GM12891 (cell line): ENCODE results near the gene ARL5C.
"Not testable (repeated sequence)": the region's sequence is repeated elsewhere in the genome, so short reads cannot be mapped to it uniquely, and the experiment has no call there.

Experiments
- DNase-seq: peaks from one replicate; pipeline ENCODE4 v3.0.0; 2011; ENCODE audit warnings: low spot score; ENCODE audit not compliant: insufficient read length
- FAIRE-seq: peaks from 2 replicates; lab custom pipeline; 2011; peaks lifted over from hg19 to GRCh38; lab: Jason Lieb, UNC
- PAX5 ChIP-seq: IDR thresholded peaks from 2 replicates; pipeline ENCODE4 v1.6.1; 2011; ENCODE audit warnings: low read length, moderate library complexity, mild to moderate bottlenecking; ENCODE audit not compliant: insufficient read depth, severe bottlenecking
- POLR2A ChIP-seq: IDR thresholded peaks from 2 replicates; pipeline ENCODE4 v1.6.1; 2011; ENCODE audit warnings: low read depth, low read length, control low read depth
- POLR2AphosphoS5 ChIP-seq: IDR thresholded peaks from 2 replicates; pipeline ENCODE4 v1.6.1; 2011; ENCODE audit warnings: low read depth, low read length, control low read depth
- POU2F2 ChIP-seq: IDR thresholded peaks from 2 replicates; pipeline ENCODE4 v1.6.1; 2011; ENCODE audit warnings: low read depth, mild to moderate bottlenecking, control low read depth, low read length, moderate library complexity
- SPI1 ChIP-seq: IDR thresholded peaks from 2 replicates; pipeline ENCODE4 v1.6.1; 2011; ENCODE audit warnings: low read depth, low read length, control low read depth
- TAF1 ChIP-seq: IDR thresholded peaks from 2 replicates; pipeline ENCODE4 v1.6.1; 2011; ENCODE audit warnings: low read depth, low read length, control low read depth

ARL5C gene

DNA sequence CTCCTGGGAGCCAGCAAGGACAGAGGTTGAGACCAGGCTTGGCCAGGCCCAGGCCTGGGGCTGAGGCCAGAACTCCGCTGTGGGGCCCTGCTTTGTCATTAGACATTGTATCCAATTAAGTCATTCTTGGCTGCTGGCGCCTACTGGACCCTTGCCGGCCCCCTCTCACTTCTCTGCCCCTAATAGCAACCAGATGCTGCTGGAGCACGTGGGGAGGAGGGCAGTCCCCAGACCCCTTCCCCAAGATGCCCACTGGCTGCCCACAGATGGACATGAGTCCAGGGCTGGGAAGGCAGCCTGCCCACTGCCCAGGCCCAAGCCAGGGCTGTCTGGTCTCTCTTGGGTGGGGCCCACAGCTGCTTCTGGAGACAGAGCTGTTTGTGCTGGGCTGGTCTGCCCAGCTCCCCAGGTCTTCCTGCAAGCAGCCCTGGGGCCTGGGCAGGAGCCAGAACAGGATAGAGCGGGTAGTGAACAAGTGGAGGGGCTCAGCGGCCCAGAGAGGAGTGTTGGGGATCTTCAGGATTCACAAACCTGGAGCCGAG, 22.3 kb downstream of the ARL5C start:
- DNase-seq: no peak
- no peak for FAIRE-seq
- TF ChIP-seq POLR2AphosphoS5 (no peak), TAF1 (no peak), PAX5 (no peak), POU2F2 (no peak), POLR2A (no peak), SPI1 (no peak)

DNA sequence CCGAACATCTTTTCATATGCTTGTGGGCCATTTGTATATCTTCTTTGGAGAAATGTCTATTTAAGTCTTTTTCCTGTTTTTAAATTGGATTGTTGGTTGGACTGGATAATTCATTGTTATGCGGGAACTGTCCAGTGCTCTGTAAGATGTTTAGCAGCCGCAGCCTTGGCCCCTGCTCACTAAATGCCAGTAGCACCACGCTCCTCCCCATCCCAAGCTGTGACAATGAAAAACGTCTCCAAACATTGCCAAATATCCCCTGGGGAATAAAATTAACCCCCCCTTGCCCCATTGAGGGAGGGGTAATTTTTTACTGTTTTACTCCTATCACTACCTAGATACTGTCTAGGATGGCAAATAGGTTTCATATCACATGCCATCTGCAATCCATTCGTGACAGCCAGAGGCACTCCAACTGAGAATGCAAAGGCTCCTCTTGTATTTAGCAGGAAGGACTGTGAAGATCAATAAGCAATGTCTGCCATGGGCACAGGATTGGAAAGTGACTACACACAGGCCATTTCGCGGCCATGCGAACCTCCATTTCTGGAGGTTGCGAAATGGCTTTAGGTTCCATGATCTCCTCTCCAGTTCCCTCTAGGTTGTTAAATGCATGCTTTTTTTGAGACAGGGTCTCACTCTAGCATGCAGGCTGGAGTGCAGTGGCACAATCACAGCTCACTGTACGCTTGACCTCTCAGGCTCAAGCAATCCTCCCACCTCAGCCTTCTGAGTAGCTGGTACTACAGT, 23.9 kb downstream of the ARL5C start:
- DNase-seq (no peak), FAIRE-seq (no peak)
- TF ChIP-seq POLR2A: no peak
- TF ChIP-seq PAX5: no peak
- TF ChIP-seq POU2F2: no peak
- no peak for TF ChIP-seq POLR2AphosphoS5
- no peak for TF ChIP-seq SPI1
- TF ChIP-seq TAF1: no peak

DNA sequence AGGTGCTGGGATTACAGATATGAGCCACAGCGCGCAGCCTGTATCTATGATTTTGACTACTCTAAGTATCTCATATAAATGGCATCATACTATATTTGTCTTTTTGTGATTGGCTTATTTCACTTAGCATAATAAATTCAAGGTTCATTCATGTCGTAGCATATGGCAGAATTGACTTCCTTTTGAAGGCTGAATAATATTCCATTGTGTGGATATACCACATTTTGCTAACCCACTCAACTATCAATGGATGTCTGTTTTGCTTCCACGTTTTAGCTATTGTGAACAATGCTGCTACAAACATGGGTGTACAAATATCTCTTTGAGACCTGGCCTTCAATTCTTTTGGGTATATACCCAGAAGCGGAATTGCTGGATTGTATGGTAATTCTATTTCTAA, 24.7 kb downstream of the ARL5C start:
- TF ChIP-seq POLR2A (no peak), TAF1 (no peak), SPI1 (no peak), POU2F2 (no peak), POLR2AphosphoS5 (no peak), PAX5 (no peak)
- FAIRE-seq: no peak
- DNase-seq: no peak

DNA sequence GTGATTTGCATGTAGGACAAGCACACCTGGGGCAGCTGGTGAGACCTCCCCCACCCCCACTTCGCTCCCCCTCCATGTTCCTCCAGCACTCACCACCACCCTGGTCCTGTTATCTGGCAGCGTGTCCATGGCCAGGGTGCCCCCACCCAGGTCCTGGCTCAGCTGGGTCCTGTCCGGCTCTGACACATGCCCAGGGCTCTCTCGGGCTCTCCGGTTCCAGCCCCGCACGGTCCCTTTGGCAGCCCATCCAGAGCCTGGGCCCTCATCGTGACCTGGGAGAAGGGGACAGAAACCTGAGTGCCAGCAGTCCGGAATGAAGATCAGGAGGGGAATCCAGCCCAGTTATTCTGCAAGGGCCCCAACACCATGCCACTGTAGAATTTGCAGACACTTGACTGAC, 26.4 kb downstream of the ARL5C start:
- FAIRE-seq (no peak), DNase-seq (no peak)
- TF ChIP-seq POU2F2 (no peak), PAX5 (no peak), POLR2AphosphoS5 (no peak), POLR2A (no peak)

DNA sequence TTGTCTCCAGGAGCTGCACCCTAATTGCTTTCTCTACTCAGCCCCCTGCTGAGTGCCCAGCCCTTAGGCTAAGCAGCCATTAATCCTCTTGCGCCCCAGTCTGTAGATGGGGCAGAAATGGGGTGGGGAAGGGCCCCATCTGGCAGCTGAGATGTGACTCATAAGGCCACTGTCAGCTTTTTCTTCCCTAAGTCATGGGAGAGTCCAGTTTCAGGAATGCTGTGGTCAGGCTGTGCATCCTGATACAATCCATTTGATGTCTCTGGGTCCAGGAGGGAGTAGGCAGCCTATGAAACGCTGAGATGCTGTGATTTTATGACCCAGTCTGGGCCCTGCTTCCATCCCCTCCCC, 26.8 kb downstream of the ARL5C start:
- no peak for FAIRE-seq
- no peak for TF ChIP-seq POLR2A
- no peak for TF ChIP-seq PAX5
- TF ChIP-seq TAF1: no peak
- TF ChIP-seq SPI1: no peak
- TF ChIP-seq POLR2AphosphoS5: no peak
- TF ChIP-seq POU2F2: no peak
- DNase-seq: no peak

DNA sequence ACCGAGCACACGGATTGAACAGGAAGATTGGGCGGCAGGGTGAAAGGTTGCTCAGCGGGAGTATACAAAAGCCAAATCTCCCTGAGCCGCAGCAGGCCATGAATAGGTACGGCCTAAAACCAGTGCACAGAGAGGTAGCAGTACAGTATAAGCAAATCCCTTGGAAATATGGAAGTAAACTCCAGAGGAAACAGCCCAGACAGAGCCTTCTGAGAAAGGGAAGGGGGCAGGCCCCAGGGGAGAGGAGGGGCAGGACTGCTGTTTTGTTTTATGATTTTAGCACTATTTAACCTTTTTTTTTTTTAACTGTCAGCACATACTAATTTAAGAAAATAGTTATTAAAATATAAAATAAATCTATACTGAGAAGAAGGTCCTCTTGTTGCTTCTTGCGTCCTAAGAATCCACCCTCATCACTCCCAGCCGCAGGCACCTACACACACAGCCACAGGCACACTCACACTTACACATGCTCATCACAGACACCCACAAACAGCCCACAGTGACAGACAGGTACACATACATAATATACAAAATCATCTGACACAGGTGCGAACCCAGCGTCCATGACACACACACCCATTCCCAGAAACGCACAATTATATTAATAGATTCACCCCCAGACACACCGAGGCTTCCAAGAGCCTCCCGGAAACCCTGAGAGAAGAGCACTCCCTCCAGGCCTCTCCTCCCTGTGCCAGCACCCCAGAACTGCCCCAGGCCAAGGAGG, 27.4 kb downstream of the ARL5C start:
- no peak for DNase-seq
- FAIRE-seq: no peak
- TF ChIP-seq POLR2AphosphoS5: no peak
- no peak for TF ChIP-seq TAF1
- no peak for TF ChIP-seq POLR2A
- no peak for TF ChIP-seq POU2F2
- TF ChIP-seq PAX5: no peak
- no peak for TF ChIP-seq SPI1

DNA sequence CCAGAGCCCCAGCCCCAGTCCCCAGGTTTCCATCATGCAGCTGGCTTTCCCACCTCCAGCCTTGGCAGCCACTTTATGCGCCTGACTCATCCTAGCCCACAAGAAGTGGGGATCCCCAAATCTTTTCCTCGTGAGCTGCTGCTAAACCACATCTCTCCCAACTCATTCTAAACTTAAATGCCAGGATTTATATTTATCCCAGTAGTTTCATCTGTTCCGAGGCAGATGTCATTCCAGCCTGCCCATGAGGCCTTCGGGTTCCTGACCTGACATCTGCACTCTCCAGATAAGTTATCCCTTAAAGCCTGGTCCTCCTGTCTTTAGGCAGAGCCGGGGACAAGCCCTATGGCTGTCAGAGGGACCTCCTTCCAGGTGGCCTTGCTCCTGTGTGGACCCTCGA, 31.1 kb downstream of the ARL5C start:
- TF ChIP-seq POLR2A: no peak
- no peak for TF ChIP-seq SPI1
- TF ChIP-seq PAX5: no peak
- TF ChIP-seq POU2F2: no peak
- TF ChIP-seq POLR2AphosphoS5: no peak
- no peak for TF ChIP-seq TAF1
- DNase-seq: no peak
- no peak for FAIRE-seq

DNA sequence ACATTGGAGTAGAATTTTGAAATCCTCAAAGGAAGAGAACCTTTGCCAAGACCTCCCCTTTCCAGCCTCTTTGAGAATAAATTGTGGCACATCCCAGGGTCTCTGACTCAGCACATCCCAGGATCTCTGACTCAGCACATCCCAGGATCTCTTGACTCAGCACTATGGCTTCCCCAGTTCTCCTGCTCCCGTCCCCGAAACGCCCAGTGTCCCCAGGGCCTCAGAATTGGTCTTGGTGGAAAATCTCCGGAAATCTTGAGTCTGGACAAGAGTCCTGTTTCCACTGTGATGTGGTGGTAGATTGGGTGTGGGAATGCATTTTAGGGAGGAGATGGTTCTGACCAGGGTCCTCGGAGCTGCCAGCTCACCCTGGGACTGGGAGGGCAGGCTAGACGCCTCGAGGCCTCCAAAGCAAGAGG, 33.8 kb downstream of the ARL5C start:
- FAIRE-seq (no peak), DNase-seq (no peak)
- TF ChIP-seq PAX5: no peak
- no peak for TF ChIP-seq SPI1
- TF ChIP-seq POU2F2: no peak

DNA sequence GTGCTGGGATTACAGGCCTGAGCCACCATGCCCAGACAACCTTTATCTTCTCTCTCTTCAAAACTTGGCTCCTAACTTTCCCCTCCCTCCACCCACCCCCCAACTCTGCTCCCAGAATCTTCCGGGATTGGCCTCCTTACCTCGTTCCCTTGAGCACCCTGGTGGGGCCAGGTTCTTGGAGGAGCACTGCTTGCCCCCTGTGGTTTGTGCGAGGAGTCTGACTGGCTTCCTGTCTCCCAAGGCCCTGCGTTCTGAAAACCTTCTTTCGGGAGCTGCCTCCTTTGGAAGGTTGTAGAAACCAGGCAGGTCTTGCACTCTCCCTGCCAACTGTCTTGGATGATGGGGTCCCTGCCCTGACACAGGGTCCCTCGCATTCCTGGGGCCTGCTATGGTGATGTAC, 34.3 kb downstream of the ARL5C start:
- no peak for DNase-seq
- no peak for FAIRE-seq
- TF ChIP-seq SPI1 (no peak), POLR2A (no peak), TAF1 (no peak), POU2F2 (no peak), POLR2AphosphoS5 (no peak), PAX5 (no peak)

DNA sequence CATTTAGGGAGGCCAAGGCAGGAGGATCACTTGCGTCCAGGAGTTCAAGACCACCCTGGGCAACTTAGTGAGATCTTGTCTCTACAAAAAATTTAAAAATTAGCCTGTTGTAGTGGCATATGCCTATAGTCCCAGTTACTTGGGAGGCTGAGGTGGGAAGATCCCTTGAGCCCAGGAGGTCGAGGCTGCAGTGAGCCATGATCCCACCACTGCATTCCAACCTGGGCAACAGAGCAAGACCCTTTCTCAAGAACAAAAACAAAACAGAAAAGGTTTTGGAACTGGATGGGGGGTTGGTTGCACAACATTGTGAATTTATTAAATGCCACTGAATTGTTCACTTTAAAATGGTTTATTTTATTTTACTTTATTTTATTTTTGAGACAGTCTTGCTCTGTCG, 35.8 kb downstream of the ARL5C start:
- FAIRE-seq: no peak
- TF ChIP-seq POLR2AphosphoS5 (no peak), POLR2A (no peak), PAX5 (no peak), POU2F2 (no peak), TAF1 (no peak), SPI1 (no peak)
- DNase-seq: no peak

DNA sequence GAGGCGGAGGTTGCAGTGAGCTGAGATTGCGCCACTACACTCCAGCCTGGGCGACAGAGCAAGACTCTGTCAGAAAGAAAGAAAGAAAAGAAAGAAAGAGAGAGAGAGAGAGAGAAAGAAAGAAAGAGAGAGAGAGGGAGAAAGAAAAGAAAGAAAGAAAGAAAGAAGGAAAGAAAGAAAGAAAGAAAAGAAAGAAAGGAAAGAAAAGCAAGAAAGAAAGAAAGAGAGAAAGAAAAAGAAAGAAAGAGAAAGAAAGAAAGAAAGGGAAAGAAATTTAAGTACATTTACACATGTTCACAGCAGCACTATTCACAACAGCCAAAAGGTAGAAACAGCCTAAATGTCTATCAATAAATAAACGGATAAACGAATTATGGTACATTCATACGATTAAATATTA, 36.4 kb downstream of the ARL5C start:
- not testable (repeated sequence) for FAIRE-seq, DNase-seq
